NT2/D1 (cell line): ENCODE results near the gene KRT6A.

Experiments used
- DNase-seq: peaks from one replicate; pipeline ENCODE4 v3.0.0-alpha.2; 2011; ENCODE audit warnings: low read depth, low spot score
- H3K27me3 ChIP-seq: 2 replicates; pipeline ENCODE4 v1.6.0; 2011; ENCODE audit warnings: mild to moderate bottlenecking; ENCODE audit not compliant: insufficient read length, insufficient read depth
- H3K36me3 ChIP-seq: 2 replicates; pipeline ENCODE4 v1.6.1; 2011; ENCODE audit warnings: mild to moderate bottlenecking, low read length, mixed read lengths; ENCODE audit not compliant: insufficient read depth, insufficient read length
- H3K4me1 ChIP-seq: 2 replicates; pipeline ENCODE4 v1.5.1; 2011; ENCODE audit not compliant: insufficient read depth, insufficient read length
- H3K4me3 ChIP-seq: 2 replicates; pipeline ENCODE4 v1.5.1; 2011; ENCODE audit warnings: low read depth; ENCODE audit not compliant: insufficient read length
- H3K9ac ChIP-seq: 2 replicates; pipeline ENCODE4 v1.6.0; 2011; ENCODE audit warnings: low read depth; ENCODE audit not compliant: insufficient read length
- H3K9me3 ChIP-seq: 2 replicates; pipeline ENCODE4 v1.5.1; 2011; ENCODE audit warnings: mild to moderate bottlenecking, low read length; ENCODE audit not compliant: insufficient read depth
- SUZ12 ChIP-seq: IDR thresholded peaks from 2 replicates; pipeline ENCODE4 v1.6.1; 2011; ENCODE audit not compliant: insufficient read length, insufficient read depth; ENCODE audit errors: extremely low read depth
- YY1 ChIP-seq: IDR thresholded peaks from 2 replicates; pipeline ENCODE4 v1.6.1; 2011; ENCODE audit not compliant: insufficient read length, insufficient read depth
- ZNF274 ChIP-seq: IDR thresholded peaks from 2 replicates; pipeline ENCODE4 v1.6.1; 2011; ENCODE audit warnings: mild to moderate bottlenecking, low read depth, low read length

Gene KRT6A

GRCh38 chr12:52529417-52529816 is 36.4 kb upstream of the KRT6A start:
- no peak overlapping the region for H3K4me3 ChIP-seq
- no peak for DNase-seq
- H3K4me1 ChIP-seq = peaks cover 3% of the 10 kb centered on the region
- H3K9ac ChIP-seq = no peak overlapping the region
- no peaks in the 10 kb centered on the region for H3K9me3 ChIP-seq
- H3K36me3 ChIP-seq = no peaks in the 10 kb centered on the region
- no peak for TF ChIP-seq SUZ12
- no peak for TF ChIP-seq ZNF274
- TF ChIP-seq YY1 = no peak
- no peaks in the 10 kb centered on the region for H3K27me3 ChIP-seq

- no peak overlapping the region for H3K9ac ChIP-seq
- no peaks in the 10 kb centered on the region for H3K9me3 ChIP-seq
- no peaks in the 10 kb centered on the region for H3K36me3 ChIP-seq
- DNase-seq = no peak
- no peak overlapping the region for H3K4me3 ChIP-seq
- H3K4me1 ChIP-seq = peaks cover 10% of the 10 kb centered on the region
- no peaks in the 10 kb centered on the region for H3K27me3 ChIP-seq
- no peak for TF ChIP-seq ZNF274
- no peak for TF ChIP-seq SUZ12
- TF ChIP-seq YY1 = no peak
Measured at GRCh38 chr12:52528641-52529143, 35.6 kb upstream of the KRT6A start.

GRCh38 chr12:52527121-52527800 is 34.2 kb upstream of the KRT6A start:
- DNase-seq = no peak
- H3K9ac ChIP-seq = no peak overlapping the region
- TF ChIP-seq ZNF274 = no peak
- TF ChIP-seq SUZ12 = no peak
- no peak for TF ChIP-seq YY1
- no peak overlapping the region for H3K4me3 ChIP-seq
- no peaks in the 10 kb centered on the region for H3K27me3 ChIP-seq
- H3K36me3 ChIP-seq = no peaks in the 10 kb centered on the region
- no peaks in the 10 kb centered on the region for H3K9me3 ChIP-seq
- peaks cover 19% of the 10 kb centered on the region for H3K4me1 ChIP-seq

GRCh38 chr12:52526511-52526951 is 33.5 kb upstream of the KRT6A start:
- Histone ChIP-seq H3K27me3 (no peaks in the 10 kb centered on the region), H3K4me3 (no peak overlapping the region), H3K36me3 (no peaks in the 10 kb centered on the region), H3K4me1 (peaks cover 25% of the 10 kb centered on the region), H3K9ac (no peak overlapping the region), H3K9me3 (no peaks in the 10 kb centered on the region)
- TF ChIP-seq SUZ12 (no peak), ZNF274 (no peak), YY1 (no peak)
- no peak for DNase-seq

GRCh38 chr12:52525661-52526499 is 32.8 kb upstream of the KRT6A start:
- Histone ChIP-seq H3K9me3 (no peaks in the 10 kb centered on the region), H3K36me3 (no peaks in the 10 kb centered on the region), H3K9ac (no peak overlapping the region), H3K27me3 (no peaks in the 10 kb centered on the region), H3K4me3 (no peak overlapping the region), H3K4me1 (peaks cover 25% of the 10 kb centered on the region)
- DNase-seq = no peak
- TF ChIP-seq SUZ12 (no peak), YY1 (no peak), ZNF274 (no peak)

- Histone ChIP-seq H3K4me1 (peaks cover 25% of the 10 kb centered on the region), H3K4me3 (no peak overlapping the region), H3K27me3 (no peaks in the 10 kb centered on the region), H3K36me3 (no peaks in the 10 kb centered on the region), H3K9ac (no peak overlapping the region), H3K9me3 (no peaks in the 10 kb centered on the region)
- no peak for DNase-seq
- TF ChIP-seq SUZ12 (no peak), YY1 (no peak), ZNF274 (no peak)
Measured at GRCh38 chr12:52524898-52525591, 32.0 kb upstream of the KRT6A start.
